KMS-11 (cell line): Measurements from ENCODE around the gene KIFC3.
"Not testable (repeated sequence)": the region's sequence is repeated elsewhere in the genome, so short reads cannot be mapped to it uniquely, and the experiment has no call there.

ENCODE experiments used
- H2AFZ ChIP-seq: fragments of 200-600 bp; sonication (generic); 2 replicates; pipeline ENCODE4 v1.6.1; 2016; ENCODE audit warnings: antibody characterized with exemption, mixed run types, low read depth
- H3K27ac ChIP-seq: fragments of 200-600 bp; sonication (generic); 2 replicates; pipeline ENCODE4 v1.6.1; 2016; ENCODE audit warnings: mild to moderate bottlenecking, mixed run types
- H3K27me3 ChIP-seq: fragments of 200-600 bp; sonication (generic); 2 replicates; pipeline ENCODE4 v1.6.1; 2017; ENCODE audit warnings: mild to moderate bottlenecking, low read depth, mixed run types, moderate library complexity; ENCODE audit not compliant: insufficient read depth
- H3K36me3 ChIP-seq: fragments of 200-600 bp; sonication (generic); 2 replicates; pipeline ENCODE4 v1.6.1; 2017; ENCODE audit warnings: mild to moderate bottlenecking, mixed run types; ENCODE audit not compliant: insufficient read depth
- H3K4me1 ChIP-seq: fragments of 200-600 bp; sonication (generic); 2 replicates; pipeline ENCODE4 v1.6.1; 2016; ENCODE audit warnings: mild to moderate bottlenecking, low read depth, mixed run types; ENCODE audit not compliant: poor library complexity, severe bottlenecking
- H3K4me2 ChIP-seq: fragments of 200-600 bp; sonication (generic); 2 replicates; pipeline ENCODE4 v1.7.0; 2016; ENCODE audit warnings: mild to moderate bottlenecking, mixed run types
- H3K4me3 ChIP-seq: fragments of 200-600 bp; sonication (generic); IDR thresholded peaks from 2 replicates; pipeline ENCODE4 v1.6.1; 2017; ENCODE audit warnings: low read depth, low read length, mixed read lengths; ENCODE audit not compliant: insufficient read depth
- H3K79me2 ChIP-seq: fragments of 200-600 bp; sonication (generic); 2 replicates; pipeline ENCODE4 v1.6.1; 2016; ENCODE audit warnings: low read depth, mixed run types; ENCODE audit not compliant: insufficient read depth
- H3K9ac ChIP-seq: fragments of 200-600 bp; sonication (generic); 2 replicates; pipeline ENCODE4 v1.6.1; 2016; ENCODE audit warnings: mild to moderate bottlenecking, mixed run types
- H4K20me1 ChIP-seq: fragments of 200-600 bp; sonication (generic); 2 replicates; pipeline ENCODE4 v1.6.1; 2016; ENCODE audit warnings: mild to moderate bottlenecking, mixed run types; ENCODE audit not compliant: insufficient read depth
- TF ChIP-seq, protein P1 (sequence below): fragments of 200-600 bp; sonication (generic); conservative IDR thresholded peaks from 2 replicates; pipeline ENCODE4 v1.6.1; 2017; ENCODE audit warnings: low read depth, mild to moderate bottlenecking, antibody characterized with exemption, low read length, moderate library complexity, mixed read lengths

KIFC3 gene

DNA sequence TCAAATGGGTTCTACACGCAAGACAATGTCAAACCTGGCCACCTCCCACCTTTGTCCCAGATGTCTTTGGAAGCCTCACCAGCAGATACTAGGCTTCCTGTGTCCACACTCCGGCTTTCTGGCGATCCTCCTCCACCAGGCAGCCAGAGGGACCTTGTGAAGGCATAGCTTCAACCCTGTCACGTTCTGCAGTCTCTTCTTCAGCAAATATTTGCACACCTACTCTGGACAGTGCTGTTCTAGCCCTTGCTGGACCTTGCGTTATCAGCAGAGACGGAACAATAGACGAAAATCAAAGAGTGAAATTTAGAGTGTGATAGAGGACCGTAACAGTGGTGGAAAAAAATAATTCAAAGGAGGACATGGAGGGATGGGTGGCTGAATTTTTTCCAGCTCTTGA, 38.5 kb upstream of the KIFC3 start:
- no peaks in the 10 kb centered on the region for H4K20me1 ChIP-seq
- H3K9ac ChIP-seq, result no peak overlapping the region
- no peak overlapping the region for H3K4me2 ChIP-seq
- no peaks in the 10 kb centered on the region for H3K36me3 ChIP-seq
- H2AFZ ChIP-seq, result no peak overlapping the region
- no peak overlapping the region for H3K27ac ChIP-seq
- peaks cover 5% of the 10 kb centered on the region for H3K4me1 ChIP-seq
- TF ChIP-seq, protein P1, sequence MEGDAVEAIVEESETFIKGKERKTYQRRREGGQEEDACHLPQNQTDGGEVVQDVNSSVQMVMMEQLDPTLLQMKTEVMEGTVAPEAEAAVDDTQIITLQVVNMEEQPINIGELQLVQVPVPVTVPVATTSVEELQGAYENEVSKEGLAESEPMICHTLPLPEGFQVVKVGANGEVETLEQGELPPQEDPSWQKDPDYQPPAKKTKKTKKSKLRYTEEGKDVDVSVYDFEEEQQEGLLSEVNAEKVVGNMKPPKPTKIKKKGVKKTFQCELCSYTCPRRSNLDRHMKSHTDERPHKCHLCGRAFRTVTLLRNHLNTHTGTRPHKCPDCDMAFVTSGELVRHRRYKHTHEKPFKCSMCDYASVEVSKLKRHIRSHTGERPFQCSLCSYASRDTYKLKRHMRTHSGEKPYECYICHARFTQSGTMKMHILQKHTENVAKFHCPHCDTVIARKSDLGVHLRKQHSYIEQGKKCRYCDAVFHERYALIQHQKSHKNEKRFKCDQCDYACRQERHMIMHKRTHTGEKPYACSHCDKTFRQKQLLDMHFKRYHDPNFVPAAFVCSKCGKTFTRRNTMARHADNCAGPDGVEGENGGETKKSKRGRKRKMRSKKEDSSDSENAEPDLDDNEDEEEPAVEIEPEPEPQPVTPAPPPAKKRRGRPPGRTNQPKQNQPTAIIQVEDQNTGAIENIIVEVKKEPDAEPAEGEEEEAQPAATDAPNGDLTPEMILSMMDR, result no peak
- no peak overlapping the region for H3K4me3 ChIP-seq
- H3K27me3 ChIP-seq, result no peaks in the 10 kb centered on the region
- H3K79me2 ChIP-seq, result no peaks in the 10 kb centered on the region

DNA sequence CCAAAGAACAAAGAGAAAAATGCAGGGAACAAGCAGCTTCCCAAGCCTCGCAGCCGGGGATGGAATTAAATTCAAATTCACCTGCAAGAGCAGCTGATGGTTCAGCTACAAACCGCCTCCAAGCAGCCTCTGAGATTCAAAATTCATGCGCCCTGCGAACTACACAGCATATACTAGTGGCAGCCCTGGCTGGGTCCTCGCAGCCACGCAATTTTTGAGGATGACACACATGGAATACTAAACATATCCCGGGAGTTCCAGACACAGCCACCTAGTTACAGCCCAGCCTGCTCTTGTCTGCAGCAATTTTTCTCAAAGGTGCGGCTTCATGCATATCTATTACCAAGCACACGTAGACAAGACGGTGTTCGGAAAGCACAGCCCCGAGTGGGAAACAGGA, 35.9 kb upstream of the KIFC3 start:
- Histone ChIP-seq H2AFZ (no peak overlapping the region), H3K4me3 (no peak overlapping the region), H3K4me1 (no peaks in the 10 kb centered on the region), H3K4me2 (no peak overlapping the region), H3K79me2 (no peaks in the 10 kb centered on the region), H4K20me1 (no peaks in the 10 kb centered on the region), H3K9ac (no peak overlapping the region), H3K27ac (no peak overlapping the region), H3K27me3 (no peaks in the 10 kb centered on the region), H3K36me3 (no peaks in the 10 kb centered on the region)
- TF ChIP-seq, protein P1, result no peak

DNA sequence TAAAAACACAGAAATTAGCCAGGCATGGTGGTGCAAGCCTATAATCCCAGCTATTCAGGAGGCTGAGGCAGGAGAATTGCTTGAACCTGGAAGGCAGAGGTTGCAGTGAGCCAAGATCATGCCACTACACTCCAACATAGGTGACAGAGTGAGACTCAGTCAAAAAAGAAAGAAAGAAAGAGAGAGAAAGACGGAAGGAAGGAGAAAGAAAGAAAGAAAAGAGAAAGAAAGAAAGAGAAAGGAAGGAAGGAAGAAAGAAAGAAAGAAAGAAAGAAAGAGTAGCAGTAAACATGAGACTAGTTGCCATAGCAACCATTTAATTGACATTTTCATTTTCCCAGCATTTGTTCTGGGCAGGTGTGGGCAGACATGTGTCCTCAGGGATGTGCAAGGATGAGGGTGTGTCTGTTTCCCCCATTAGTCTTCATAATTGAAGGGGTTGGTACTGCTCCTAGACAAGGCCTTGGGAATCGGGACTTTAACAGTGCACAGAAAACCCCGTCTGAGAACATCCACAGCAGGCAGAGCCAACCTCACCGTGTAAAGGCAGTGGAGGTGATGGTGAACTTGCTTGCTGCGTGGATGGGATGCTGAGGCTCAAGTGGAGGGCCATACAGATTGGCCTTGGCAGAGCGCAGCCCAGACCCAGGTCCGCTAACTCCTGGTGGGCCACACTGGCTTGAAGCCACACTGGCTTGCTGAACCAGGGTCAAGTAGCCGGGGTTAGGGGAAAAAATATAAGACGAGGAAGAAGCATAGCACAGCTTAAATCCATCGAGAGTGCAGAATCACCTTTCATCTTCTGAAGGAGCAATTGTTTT, 35.2 kb upstream of the KIFC3 start:
- Histone ChIP-seq H3K9ac (no peak overlapping the region), H2AFZ (no peak overlapping the region), H3K4me3 (no peak overlapping the region), H4K20me1 (no peaks in the 10 kb centered on the region), H3K27ac (no peak overlapping the region), H3K79me2 (no peaks in the 10 kb centered on the region), H3K4me1 (no peaks in the 10 kb centered on the region), H3K4me2 (no peak overlapping the region), H3K36me3 (no peaks in the 10 kb centered on the region), H3K27me3 (no peaks in the 10 kb centered on the region)
- TF ChIP-seq, protein P1, result no peak

DNA sequence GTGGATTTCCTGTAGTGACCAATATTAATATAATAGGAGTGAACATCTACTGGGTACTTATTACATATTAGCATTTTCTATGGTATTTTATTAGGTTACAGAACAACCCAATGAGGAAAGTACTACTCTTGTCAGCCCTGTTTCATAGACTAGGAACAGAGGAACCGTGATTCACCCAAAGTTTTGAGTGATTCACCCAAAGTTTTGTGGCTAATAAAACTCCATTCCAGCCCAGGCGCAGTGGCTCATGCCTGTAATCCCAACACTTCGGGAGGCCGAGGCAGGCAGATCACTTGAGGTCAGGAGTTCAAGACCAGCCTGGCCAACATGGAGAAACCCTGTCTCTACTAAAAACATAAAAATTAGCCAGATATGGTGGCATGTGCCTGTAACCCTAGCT, 33.1 kb upstream of the KIFC3 start:
- H3K27ac ChIP-seq, result not testable (repeated sequence)

DNA sequence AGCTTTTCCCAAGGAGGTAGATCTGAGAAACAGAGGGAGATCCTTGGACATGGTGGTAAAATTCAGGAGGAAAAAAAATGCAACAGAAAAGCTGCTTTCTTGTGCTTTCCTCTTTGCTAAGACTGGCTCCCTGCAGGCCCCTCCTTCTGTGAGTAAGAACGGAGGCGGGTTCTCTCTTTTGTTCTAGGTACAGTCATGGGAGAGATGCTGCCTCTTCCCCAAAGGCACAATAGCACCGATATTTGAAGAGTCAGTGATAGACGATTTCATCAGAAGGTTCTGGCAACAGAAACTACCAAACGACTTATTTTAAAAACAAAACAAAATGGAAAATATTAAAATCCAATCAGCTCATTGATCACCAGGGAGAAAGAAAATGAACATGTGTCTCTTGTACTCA, 32.6 kb upstream of the KIFC3 start:
- no peak overlapping the region for H3K9ac ChIP-seq
- H3K27ac ChIP-seq, result no peak overlapping the region
- H4K20me1 ChIP-seq, result no peaks in the 10 kb centered on the region
- no peaks in the 10 kb centered on the region for H3K4me1 ChIP-seq
- TF ChIP-seq, protein P1, result no peak
- H2AFZ ChIP-seq, result no peak overlapping the region
- no peaks in the 10 kb centered on the region for H3K36me3 ChIP-seq
- no peak overlapping the region for H3K4me3 ChIP-seq
- no peaks in the 10 kb centered on the region for H3K79me2 ChIP-seq
- no peaks in the 10 kb centered on the region for H3K27me3 ChIP-seq
- no peak overlapping the region for H3K4me2 ChIP-seq

More for the DNA sequence above, 33.1 kb upstream of the KIFC3 start:
- not testable (repeated sequence) for H3K4me3 ChIP-seq, H3K4me2 ChIP-seq, H3K4me1 ChIP-seq, H2AFZ ChIP-seq, H3K27me3 ChIP-seq, H3K9ac ChIP-seq, H4K20me1 ChIP-seq, H3K79me2 ChIP-seq, H3K36me3 ChIP-seq
